Activated naive CD4-positive, alpha-beta T cell treated with anti-CD3 and anti-CD28 coated beads, Interleukin-2, amount 10 ng/mL, durations not matched to agents 7 days and 5 days (primary cell): ENCODE data around the gene NR1I2.

Source experiments
- CTCF ChIA-PET: fragments of 350-600 bp; sonication (Branson Sonifier 250); formaldehyde crosslinking; loops from one replicate; lab custom pipeline; 2021; ENCODE audit warnings: antibody characterized with exemption; lab: Charles Lee
- DNase-seq: peaks from one replicate; pipeline ENCODE4 v3.0.0-alpha.2; 2020
- H3K27ac Mint-ChIP-seq: one replicate; pipeline ENCODE4 v1.8.0; 2021; ENCODE audit warnings: mild to moderate bottlenecking, moderate library complexity, mixed read lengths
- H3K27me3 Mint-ChIP-seq: one replicate; pipeline ENCODE4 v1.8.0; 2021; ENCODE audit warnings: mild to moderate bottlenecking, mixed read lengths
- H3K36me3 Mint-ChIP-seq: one replicate; pipeline ENCODE4 v1.8.0; 2021; ENCODE audit warnings: mixed read lengths
- H3K4me1 Mint-ChIP-seq: one replicate; pipeline ENCODE4 v1.8.0; 2021; ENCODE audit warnings: mixed read lengths
- H3K4me3 Mint-ChIP-seq: one replicate; pipeline ENCODE4 v1.8.0; 2021; ENCODE audit warnings: mild to moderate bottlenecking, moderate library complexity, mixed read lengths
- H3K9me3 Mint-ChIP-seq: one replicate; pipeline ENCODE4 v1.8.0; 2021; ENCODE audit warnings: mixed read lengths

The NR1I2 gene

DNA sequence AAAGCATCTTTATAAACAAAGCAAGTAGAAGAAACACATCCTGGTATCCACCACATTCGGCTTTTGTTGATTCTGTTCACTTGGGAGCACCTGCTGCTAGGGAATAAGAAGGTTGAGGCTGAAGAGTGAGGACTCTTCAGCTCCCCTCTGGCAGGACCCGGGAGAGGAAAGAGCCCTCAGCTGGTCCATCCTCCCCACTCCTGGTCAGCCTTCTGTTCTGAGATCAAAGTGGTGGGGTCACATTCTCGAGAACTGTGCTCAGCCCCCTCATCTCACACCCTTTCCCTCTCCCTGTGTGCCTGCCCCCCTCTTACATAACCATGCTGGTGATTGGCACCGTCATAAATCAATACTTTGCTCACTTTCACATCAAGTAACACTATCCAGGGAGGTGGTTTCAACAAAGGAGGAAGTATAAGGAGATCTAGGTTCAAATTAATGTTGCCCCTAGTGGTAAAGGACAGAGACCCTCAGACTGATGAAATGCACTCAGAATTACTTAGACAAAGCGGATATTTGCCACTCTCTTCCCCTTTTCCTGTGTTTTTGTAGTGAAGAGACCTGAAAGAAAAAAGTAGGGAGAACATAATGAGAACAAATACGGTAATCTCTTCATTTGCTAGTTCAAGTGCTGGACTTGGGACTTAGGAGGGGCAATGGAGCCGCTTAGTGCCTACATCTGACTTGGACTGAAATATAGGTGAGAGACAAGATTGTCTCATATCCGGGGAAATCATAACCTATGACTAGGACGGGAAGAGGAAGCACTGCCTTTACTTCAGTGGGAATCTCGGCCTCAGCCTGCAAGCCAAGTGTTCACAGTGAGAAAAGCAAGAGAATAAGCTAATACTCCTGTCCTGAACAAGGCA lies at the start of gene NR1I2:
Gene NR1I2, plus strand, starts transcription at position 772 of the 869 bp plus-strand sequence.
- Mint-ChIP-seq H3K27me3 (no peaks in the 10 kb centered on the region), H3K36me3 (no peaks in the 10 kb centered on the region), H3K9me3 (no peaks in the 10 kb centered on the region), H3K27ac (no peak within 1 kb of the TSS), H3K4me3 (no peak within 1 kb of the TSS), H3K4me1 (peaks cover 9% of the 10 kb centered on the region)
- DNase-seq, result no peak
- CTCF ChIA-PET, result no interaction called here

DNA sequence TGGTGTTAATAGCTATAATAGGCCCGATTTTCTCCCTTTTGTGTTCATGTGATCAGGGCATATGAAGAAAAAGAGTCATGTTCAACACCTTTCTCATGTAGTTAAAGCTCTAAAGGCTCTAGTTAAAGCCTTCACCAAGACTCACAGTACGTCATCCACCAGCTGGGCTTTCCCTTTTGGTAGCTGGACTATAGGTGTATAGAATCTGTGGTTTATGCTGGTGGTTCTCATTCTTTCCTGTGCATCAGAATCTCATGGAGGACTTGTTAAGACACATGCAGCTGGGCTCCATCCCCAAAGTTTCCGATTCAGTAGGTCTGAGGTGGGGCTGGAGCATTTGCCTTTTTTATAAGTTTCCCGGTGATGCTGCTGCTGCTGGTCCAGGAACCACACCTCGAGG lies 48.1 kb upstream of the NR1I2 start:
- no peaks in the 10 kb centered on the region for H3K36me3 Mint-ChIP-seq
- H3K27me3 Mint-ChIP-seq, result no peaks in the 10 kb centered on the region
- no peak overlapping the region for H3K27ac Mint-ChIP-seq
- CTCF ChIA-PET, result no interaction called here
- H3K4me1 Mint-ChIP-seq, result no peaks in the 10 kb centered on the region
- no peak for DNase-seq
- no peaks in the 10 kb centered on the region for H3K9me3 Mint-ChIP-seq
- H3K4me3 Mint-ChIP-seq, result no peak overlapping the region

DNA sequence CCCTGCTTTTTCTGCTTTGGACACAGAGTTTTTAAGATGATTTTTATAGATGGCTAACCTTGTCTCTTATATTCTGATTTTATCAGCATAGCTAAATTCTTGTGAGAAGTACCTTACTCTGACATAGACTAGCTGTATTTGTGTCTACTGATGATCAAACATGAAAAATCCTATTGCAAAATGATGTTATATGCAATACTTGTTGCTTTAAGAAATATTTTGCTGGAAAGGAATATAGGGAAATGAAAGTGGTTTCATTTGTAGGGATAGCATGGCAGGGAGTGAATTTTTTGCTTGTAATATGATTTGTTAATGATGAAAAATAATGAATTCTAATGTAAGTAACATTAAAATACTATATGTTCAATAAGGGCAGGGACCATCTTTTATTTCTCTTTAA lies 43.2 kb upstream of the NR1I2 start:
- no peaks in the 10 kb centered on the region for H3K4me1 Mint-ChIP-seq
- no peak for DNase-seq
- H3K4me3 Mint-ChIP-seq, result no peak overlapping the region
- no peaks in the 10 kb centered on the region for H3K36me3 Mint-ChIP-seq
- peaks cover 16% of the 10 kb centered on the region for H3K27me3 Mint-ChIP-seq
- CTCF ChIA-PET, result no interaction called here
- H3K27ac Mint-ChIP-seq, result no peak overlapping the region
- H3K9me3 Mint-ChIP-seq, result no peaks in the 10 kb centered on the region

DNA sequence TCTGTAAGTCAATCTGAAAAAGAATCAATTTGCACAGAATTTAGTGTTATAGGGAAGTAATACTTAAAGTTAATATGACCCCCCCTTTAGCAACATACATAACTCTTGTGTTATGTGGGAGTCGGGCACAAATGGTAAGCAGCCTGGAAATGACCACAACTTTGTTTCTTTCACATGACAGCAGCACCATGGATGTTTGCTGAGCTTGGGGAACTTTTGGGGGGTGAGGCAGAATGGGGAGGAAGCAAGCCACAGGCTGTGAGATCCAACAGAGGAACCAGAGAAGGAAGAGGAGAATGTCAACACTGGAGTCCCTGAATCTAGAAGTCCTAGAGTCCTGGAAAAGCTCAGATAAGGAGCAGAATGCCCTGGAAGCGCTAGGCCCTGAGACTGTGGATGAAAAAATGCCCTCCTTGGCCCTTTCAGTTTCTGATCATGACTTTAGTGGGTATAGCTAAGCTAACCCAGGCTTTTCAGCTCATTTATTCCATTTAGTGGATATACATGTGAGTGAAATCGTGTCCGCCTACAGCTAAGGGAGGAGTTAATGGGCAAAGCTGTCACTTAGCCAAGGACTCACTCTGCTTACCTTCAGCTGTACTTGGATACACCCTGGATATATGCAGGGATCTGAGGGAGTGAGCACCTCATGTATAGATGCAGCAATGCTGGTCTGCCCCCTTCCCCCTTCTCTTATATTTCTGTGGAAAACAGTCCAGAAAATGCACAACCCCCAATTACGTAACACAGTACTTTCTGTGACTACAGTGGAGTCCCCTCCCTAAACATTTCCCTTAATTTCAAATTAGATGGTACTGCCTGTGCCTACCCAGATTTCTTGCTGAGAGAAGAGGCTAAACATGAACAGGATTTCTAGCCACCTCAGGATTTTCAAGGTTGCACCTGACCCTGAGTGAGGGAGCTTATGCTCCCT lies 40.0 kb upstream of the NR1I2 start:
- CTCF ChIA-PET, result interaction anchor here (1.4 kb wide), 1 partner anchor 22 kb away, joined by 4 read pairs; no protein-coding TSS in a partner anchor
- no peak overlapping the region for H3K27ac Mint-ChIP-seq
- H3K36me3 Mint-ChIP-seq, result no peaks in the 10 kb centered on the region
- no peak for DNase-seq
- H3K9me3 Mint-ChIP-seq, result no peaks in the 10 kb centered on the region
- peaks cover 22% of the 10 kb centered on the region for H3K27me3 Mint-ChIP-seq
- no peak overlapping the region for H3K4me3 Mint-ChIP-seq
- no peaks in the 10 kb centered on the region for H3K4me1 Mint-ChIP-seq

DNA sequence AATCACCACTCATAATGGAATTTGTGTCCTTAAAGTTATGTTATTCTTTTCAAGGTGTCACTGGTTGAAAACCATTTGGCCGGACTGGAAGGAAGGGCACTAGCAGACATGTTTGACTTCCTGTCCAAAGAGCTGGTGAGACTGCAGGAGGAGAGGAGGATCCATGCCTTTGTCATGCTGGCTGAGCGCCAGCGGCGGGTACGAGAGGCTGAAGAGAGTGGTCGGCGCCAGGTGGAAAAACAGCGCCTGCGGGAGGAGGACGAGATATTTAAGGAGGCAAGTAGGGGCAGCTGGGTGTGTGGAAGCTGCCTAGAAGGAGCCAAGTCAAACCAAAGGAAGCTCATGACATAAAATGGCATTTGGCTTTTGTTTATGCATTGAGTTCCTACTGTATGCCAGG lies 38.0 kb upstream of the NR1I2 start:
- Mint-ChIP-seq H3K4me1 (no peaks in the 10 kb centered on the region), H3K27ac (no peak overlapping the region), H3K36me3 (no peaks in the 10 kb centered on the region), H3K27me3 (peaks cover 24% of the 10 kb centered on the region), H3K9me3 (no peaks in the 10 kb centered on the region), H3K4me3 (no peak overlapping the region)
- CTCF ChIA-PET, result no interaction called here
- DNase-seq, result no peak

DNA sequence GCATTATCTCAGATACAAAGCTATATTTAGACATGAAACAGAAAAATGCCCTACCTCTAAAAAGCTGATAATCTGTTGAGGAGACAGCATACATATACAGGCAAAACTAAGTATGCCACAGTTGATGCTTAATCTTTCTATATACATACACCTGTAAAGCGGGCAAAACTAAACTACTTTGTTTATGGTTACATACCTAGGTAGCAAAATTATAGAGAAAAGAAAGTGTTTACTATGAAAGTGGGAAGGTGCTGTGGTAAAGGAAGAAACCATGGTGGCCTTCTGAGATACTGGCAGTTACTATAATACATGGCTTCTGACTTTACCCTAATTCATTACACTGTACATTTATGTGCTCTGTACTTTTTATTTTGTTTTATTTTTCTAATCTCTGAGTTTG lies 36.0 kb upstream of the NR1I2 start:
- CTCF ChIA-PET, result no interaction called here
- no peaks in the 10 kb centered on the region for H3K9me3 Mint-ChIP-seq

DNA sequence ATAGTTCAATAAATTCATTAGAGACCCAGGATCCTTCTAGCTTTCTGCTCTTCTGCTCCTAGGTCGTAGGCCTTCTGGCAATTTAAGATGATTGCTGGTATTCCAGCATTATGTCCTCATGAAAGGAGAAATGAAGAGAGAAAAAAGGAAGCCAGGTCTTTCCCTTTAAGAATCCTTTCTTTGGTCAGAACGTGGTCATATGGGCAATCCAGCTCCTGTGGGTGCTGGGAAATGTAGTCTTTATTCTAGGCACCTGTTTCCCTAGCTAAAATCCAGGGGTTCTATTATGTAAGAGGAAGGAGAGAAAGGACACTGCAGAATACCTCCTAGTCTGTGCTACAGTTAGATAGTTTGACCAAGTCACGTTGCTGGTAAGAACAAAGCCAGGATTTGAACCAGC lies 35.5 kb upstream of the NR1I2 start:
- Mint-ChIP-seq H3K36me3 (no peaks in the 10 kb centered on the region), H3K27ac (no peak overlapping the region), H3K4me1 (no peaks in the 10 kb centered on the region), H3K4me3 (no peak overlapping the region), H3K9me3 (no peaks in the 10 kb centered on the region), H3K27me3 (peaks cover 25% of the 10 kb centered on the region)
- no peak for DNase-seq
- CTCF ChIA-PET, result no interaction called here

More for the DNA sequence above, 36.0 kb upstream of the NR1I2 start:
- Mint-ChIP-seq H3K4me3 (no peak overlapping the region), H3K36me3 (no peaks in the 10 kb centered on the region), H3K27me3 (peaks cover 25% of the 10 kb centered on the region), H3K27ac (no peak overlapping the region), H3K4me1 (no peaks in the 10 kb centered on the region)
- DNase-seq, result no peak

DNA sequence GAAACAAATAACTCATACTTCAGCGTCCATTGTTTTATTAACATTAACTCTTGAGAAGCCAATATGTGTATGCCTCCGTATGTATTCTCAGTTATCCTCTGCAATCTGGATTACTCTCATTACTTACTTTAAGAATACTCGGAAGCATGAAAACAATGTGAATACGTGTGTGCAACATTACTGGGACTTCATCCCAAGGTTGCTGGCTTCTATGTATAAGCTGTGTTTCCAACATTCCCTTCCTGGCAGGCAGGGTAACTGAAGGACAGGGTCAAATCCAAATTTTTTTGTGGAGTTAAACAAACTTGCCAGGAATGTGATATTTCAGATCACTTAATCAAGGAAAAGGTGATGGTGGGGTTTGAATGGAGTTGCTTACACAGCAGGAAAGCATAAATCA lies 34.5 kb upstream of the NR1I2 start:
- DNase-seq, result no peak
- Mint-ChIP-seq H3K4me1 (no peaks in the 10 kb centered on the region), H3K27ac (no peak overlapping the region), H3K27me3 (peaks cover 20% of the 10 kb centered on the region), H3K36me3 (no peaks in the 10 kb centered on the region), H3K4me3 (no peak overlapping the region), H3K9me3 (no peaks in the 10 kb centered on the region)
- CTCF ChIA-PET, result no interaction called here

DNA sequence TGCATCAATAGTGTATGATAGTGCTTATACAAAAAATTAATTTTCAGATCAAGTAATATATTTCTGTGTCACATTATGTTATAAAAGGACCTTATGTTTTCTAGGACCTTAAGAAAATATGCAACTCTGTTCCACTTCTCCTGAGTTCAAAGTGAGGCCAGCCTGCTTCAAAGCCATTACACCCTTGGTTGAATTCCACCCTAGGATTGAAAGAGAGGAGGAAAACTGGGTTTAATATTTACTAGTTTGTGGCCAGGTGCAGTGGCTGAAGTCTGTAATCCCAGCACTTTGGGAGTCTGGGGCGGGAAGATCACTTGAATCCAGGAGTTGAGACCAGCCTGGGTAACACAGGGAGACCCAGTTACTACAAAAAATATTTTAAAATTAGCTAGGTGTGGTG lies 32.9 kb upstream of the NR1I2 start:
- Mint-ChIP-seq H3K4me1 (no peaks in the 10 kb centered on the region), H3K36me3 (no peaks in the 10 kb centered on the region), H3K27me3 (peaks cover 17% of the 10 kb centered on the region), H3K27ac (no peak overlapping the region), H3K4me3 (no peak overlapping the region), H3K9me3 (no peaks in the 10 kb centered on the region)
- CTCF ChIA-PET, result no interaction called here
- DNase-seq, result no peak

DNA sequence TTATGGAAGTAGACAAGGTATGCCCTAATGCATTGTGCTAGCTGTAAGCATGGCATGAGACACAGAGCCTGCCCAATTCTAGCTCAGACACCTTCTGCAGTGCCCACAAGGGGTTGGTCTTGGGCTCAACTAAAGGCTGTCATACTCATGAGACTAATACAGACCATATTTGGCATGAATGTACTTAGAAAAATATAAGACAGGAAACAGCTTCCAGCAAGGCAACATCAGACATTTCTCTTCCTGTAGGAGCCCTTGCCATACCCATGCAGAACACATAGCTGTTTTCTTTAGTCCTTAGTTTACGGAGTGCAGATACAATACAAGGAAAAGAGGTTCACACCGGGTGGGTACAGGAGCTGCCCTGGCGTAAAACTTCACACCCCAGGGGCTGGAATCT lies 30.5 kb upstream of the NR1I2 start:
- no peak for DNase-seq
- CTCF ChIA-PET, result no interaction called here
- peaks cover 28% of the 10 kb centered on the region for H3K27me3 Mint-ChIP-seq

DNA sequence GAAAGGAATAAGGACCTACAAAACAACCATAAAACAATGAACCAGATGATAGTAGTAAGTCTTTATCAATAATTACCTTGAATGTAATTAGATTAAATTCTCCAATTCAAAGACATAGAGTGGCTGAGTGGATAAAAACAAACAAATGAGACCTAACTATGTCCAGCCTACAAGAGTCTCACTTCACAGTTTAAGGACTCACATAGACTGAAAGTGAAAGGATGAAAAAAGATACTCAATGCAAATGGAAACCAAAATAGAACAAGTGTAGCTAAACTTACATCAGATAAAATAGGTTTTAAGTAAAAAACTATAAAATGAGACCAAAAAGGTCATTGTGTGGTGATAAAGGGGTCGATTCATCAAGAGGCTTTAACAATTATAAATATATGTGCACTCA lies 21.9 kb upstream of the NR1I2 start:
- CTCF ChIA-PET, result no interaction called here
- DNase-seq, result no peak
- H3K4me3 Mint-ChIP-seq, result no peak overlapping the region
- H3K27me3 Mint-ChIP-seq, result peaks cover 21% of the 10 kb centered on the region
- no peaks in the 10 kb centered on the region for H3K9me3 Mint-ChIP-seq
- no peak overlapping the region for H3K27ac Mint-ChIP-seq
- H3K36me3 Mint-ChIP-seq, result no peaks in the 10 kb centered on the region
- H3K4me1 Mint-ChIP-seq, result no peaks in the 10 kb centered on the region

More for the DNA sequence above, 30.5 kb upstream of the NR1I2 start:
- Mint-ChIP-seq H3K27ac (no peak overlapping the region), H3K36me3 (no peaks in the 10 kb centered on the region), H3K4me3 (no peak overlapping the region), H3K4me1 (no peaks in the 10 kb centered on the region), H3K9me3 (no peaks in the 10 kb centered on the region)

DNA sequence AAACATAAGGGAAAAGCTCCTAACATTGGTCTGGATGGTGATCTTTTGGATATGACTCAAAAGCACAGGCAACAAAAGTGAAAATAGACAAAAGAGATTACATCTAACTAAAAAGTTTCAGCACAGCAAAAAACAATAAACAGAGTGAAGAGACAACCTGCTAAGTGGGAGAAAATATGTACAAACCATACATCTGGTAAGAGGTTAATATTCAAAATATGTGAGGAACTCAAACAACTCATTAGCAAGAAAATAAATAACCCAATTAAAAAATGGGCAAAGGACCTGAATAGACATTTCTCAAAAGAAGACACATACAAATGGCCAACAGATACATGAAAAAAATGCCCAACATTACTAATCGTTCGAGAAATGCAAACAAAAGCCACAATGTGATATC lies 19.0 kb upstream of the NR1I2 start:
- Mint-ChIP-seq H3K9me3 (no peaks in the 10 kb centered on the region), H3K4me1 (no peaks in the 10 kb centered on the region), H3K27me3 (peaks cover 21% of the 10 kb centered on the region), H3K27ac (no peak overlapping the region), H3K36me3 (no peaks in the 10 kb centered on the region), H3K4me3 (no peak overlapping the region)
- no peak for DNase-seq
- CTCF ChIA-PET, result no interaction called here

DNA sequence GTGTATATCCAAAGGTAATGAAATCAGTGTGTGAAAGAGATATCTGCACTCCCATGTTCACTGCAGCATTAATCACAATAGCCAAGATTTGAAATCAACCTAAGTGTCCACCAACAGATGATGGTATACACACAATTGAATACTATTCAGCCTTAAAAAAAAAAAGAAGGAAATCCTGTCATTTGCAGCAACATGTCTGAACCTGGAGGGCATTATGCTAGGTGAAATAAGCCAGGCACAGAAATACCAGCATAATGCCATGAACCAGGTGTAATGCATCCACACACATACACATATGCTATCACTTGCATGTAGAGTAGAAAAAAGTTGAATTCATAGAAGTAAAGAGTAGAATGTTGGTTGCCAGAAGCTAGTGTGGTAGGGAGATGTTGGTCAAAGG lies 18.4 kb upstream of the NR1I2 start:
- Mint-ChIP-seq H3K27ac (no peak overlapping the region), H3K36me3 (no peaks in the 10 kb centered on the region), H3K4me3 (no peak overlapping the region), H3K27me3 (peaks cover 21% of the 10 kb centered on the region), H3K4me1 (no peaks in the 10 kb centered on the region), H3K9me3 (no peaks in the 10 kb centered on the region)
- DNase-seq, result no peak
- CTCF ChIA-PET, result interaction anchor here (1.8 kb wide), 1 partner anchor 21 kb away, joined by 4 read pairs; no protein-coding TSS in a partner anchor

DNA sequence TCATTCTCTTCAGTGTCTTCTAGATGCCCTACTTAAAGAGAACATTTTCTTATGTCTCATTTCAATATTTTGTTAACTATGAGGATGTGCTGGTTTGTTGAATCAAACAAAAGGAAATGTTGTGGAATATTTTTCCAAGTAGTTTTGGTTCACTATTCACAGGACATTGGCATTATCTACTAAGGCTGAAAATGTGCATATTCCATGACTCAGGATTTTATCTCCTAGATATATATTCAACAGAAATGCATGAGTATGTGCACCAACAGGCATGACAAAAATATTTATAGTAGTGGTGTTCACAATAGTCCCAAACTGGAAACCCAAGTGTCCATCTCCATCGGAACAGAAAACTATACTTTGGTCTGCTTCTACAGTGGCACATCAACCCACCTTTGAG lies 16.7 kb upstream of the NR1I2 start:
- Mint-ChIP-seq H3K27ac (no peak overlapping the region), H3K36me3 (no peaks in the 10 kb centered on the region), H3K27me3 (peaks cover 21% of the 10 kb centered on the region), H3K4me1 (no peaks in the 10 kb centered on the region), H3K9me3 (no peaks in the 10 kb centered on the region), H3K4me3 (no peak overlapping the region)
- DNase-seq, result no peak
- CTCF ChIA-PET, result interaction anchor here (1.8 kb wide), 1 partner anchor 23 kb away, joined by 4 read pairs; no protein-coding TSS in a partner anchor
